Islet of Langerhans (tissue), 1 donor: ENCODE results near the gene RCAN2.

Source experiments
- FAIRE-seq: peaks from one replicate; lab custom pipeline; 2011; peaks lifted over from hg19 to GRCh38; lab: Jason Lieb, UNC

The RCAN2 gene

GRCh38 chr6:46210294-46210693 is 281.0 kb downstream of the RCAN2 start:
- FAIRE-seq = no peak

- FAIRE-seq = no peak
Measured at GRCh38 chr6:46208303-46208702, 282.9 kb downstream of the RCAN2 start.

- no peak for FAIRE-seq
Measured at GRCh38 chr6:46207174-46207573, 284.1 kb downstream of the RCAN2 start.

- FAIRE-seq = no peak
Measured at GRCh38 chr6:46204880-46205650, 286.2 kb downstream of the RCAN2 start.

GRCh38 chr6:46203391-46204177 is 287.7 kb downstream of the RCAN2 start:
- no peak for FAIRE-seq

- FAIRE-seq = no peak
Measured at GRCh38 chr6:46201702-46202101, 289.5 kb downstream of the RCAN2 start.

- FAIRE-seq = no peak
Measured at GRCh38 chr6:46199387-46199786, 291.9 kb downstream of the RCAN2 start.

GRCh38 chr6:46191961-46192360 is 299.3 kb downstream of the RCAN2 start:
- no peak for FAIRE-seq

GRCh38 chr6:46190889-46191288 is 300.4 kb downstream of the RCAN2 start:
- FAIRE-seq = no peak

GRCh38 chr6:46189726-46190125 is 301.5 kb downstream of the RCAN2 start:
- FAIRE-seq = no peak

GRCh38 chr6:46186583-46186982 is 304.7 kb downstream of the RCAN2 start:
- no peak for FAIRE-seq

GRCh38 chr6:46184114-46184513 is 307.1 kb downstream of the RCAN2 start:
- FAIRE-seq = no peak

- no peak for FAIRE-seq
Measured at GRCh38 chr6:46175976-46176375, 315.3 kb downstream of the RCAN2 start.

GRCh38 chr6:46175446-46175845 is 315.8 kb downstream of the RCAN2 start:
- no peak for FAIRE-seq

GRCh38 chr6:46174904-46175303 is 316.3 kb downstream of the RCAN2 start:
- no peak for FAIRE-seq

- no peak for FAIRE-seq
Measured at GRCh38 chr6:46172176-46172575, 319.1 kb downstream of the RCAN2 start.
